GM21381 (cell line): ENCODE results near the gene TMPRSS11F.
A peak's percentile ranks its signal among the peaks of the same experiment; 100 is the strongest.
"Not testable (repeated sequence)": the region's sequence is repeated elsewhere in the genome, so short reads cannot be mapped to it uniquely, and the experiment has no call there.

Experiments used
- ATAC-seq: cut with Tn5 transposase; IDR thresholded peaks from one replicate; pipeline ENCODE4 v1.9.1; 2021; ENCODE audit warnings: mild to moderate bottlenecking, moderate library complexity; ENCODE audit not compliant: unreplicated experiment

Gene TMPRSS11F

GRCh38 chr4:68129793-68130192 is at the start of gene TMPRSS11F:
TMPRSS11F (minus strand) TSS chr4:68129869; CDS start chr4:68129820, 49 bp downstream.
- no peak for ATAC-seq

- ATAC-seq = no peak
These were observed 47.2 kb upstream of the TMPRSS11F start for GRCh38 chr4:68176904-68177303.

- no peak for ATAC-seq
These were observed 46.8 kb upstream of the TMPRSS11F start for GRCh38 chr4:68176500-68176899.

GRCh38 chr4:68175562-68176155 is 46.0 kb upstream of the TMPRSS11F start:
- peak; percentile 80 for ATAC-seq

- not testable (repeated sequence) for ATAC-seq
These were observed 44.7 kb upstream of the TMPRSS11F start for GRCh38 chr4:68174389-68174788.

- ATAC-seq = not testable (repeated sequence)
These were observed 42.5 kb upstream of the TMPRSS11F start for GRCh38 chr4:68172147-68172546.

GRCh38 chr4:68167706-68168105 is 38.0 kb upstream of the TMPRSS11F start:
- no peak for ATAC-seq

GRCh38 chr4:68167166-68167565 is 37.5 kb upstream of the TMPRSS11F start:
- ATAC-seq = no peak

- no peak for ATAC-seq
These were observed 34.1 kb upstream of the TMPRSS11F start for GRCh38 chr4:68163754-68164153.

- no peak for ATAC-seq
These were observed 32.5 kb upstream of the TMPRSS11F start for GRCh38 chr4:68162196-68162595.

GRCh38 chr4:68152411-68152810 is 22.7 kb upstream of the TMPRSS11F start:
- ATAC-seq = no peak

GRCh38 chr4:68148800-68149685 is 19.4 kb upstream of the TMPRSS11F start:
- ATAC-seq = no peak

GRCh38 chr4:68147079-68147478 is 17.4 kb upstream of the TMPRSS11F start:
- ATAC-seq = no peak

GRCh38 chr4:68145261-68145660 is 15.6 kb upstream of the TMPRSS11F start:
- ATAC-seq = no peak

- no peak for ATAC-seq
These were observed 12.2 kb upstream of the TMPRSS11F start for GRCh38 chr4:68141852-68142251.

GRCh38 chr4:68132342-68132741 is 2.7 kb upstream of the TMPRSS11F start:
- no peak for ATAC-seq

- ATAC-seq = no peak
These were observed 5.4 kb downstream of the TMPRSS11F start for GRCh38 chr4:68124262-68124661.

- no peak for ATAC-seq
These were observed 6.1 kb downstream of the TMPRSS11F start for GRCh38 chr4:68123525-68123924.

- ATAC-seq = no peak
These were observed 9.7 kb downstream of the TMPRSS11F start for GRCh38 chr4:68119921-68120320.

- no peak for ATAC-seq
These were observed 19.2 kb downstream of the TMPRSS11F start for GRCh38 chr4:68110441-68110840.

GRCh38 chr4:68109868-68110267 is 19.8 kb downstream of the TMPRSS11F start:
- no peak for ATAC-seq

- ATAC-seq = no peak
These were observed 46.9 kb downstream of the TMPRSS11F start for GRCh38 chr4:68082758-68083157.
